Measurements from ENCODE around the gene TBC1D17. TPM values are rescaled to one million over a fixed set of nuclear protein-coding genes. Genes with fewer than 3 reads are reported as not detected.

Gene TBC1D17
- total RNA-seq, 1 experiment from 2014 or later, result 10.3 TPM

DNA sequence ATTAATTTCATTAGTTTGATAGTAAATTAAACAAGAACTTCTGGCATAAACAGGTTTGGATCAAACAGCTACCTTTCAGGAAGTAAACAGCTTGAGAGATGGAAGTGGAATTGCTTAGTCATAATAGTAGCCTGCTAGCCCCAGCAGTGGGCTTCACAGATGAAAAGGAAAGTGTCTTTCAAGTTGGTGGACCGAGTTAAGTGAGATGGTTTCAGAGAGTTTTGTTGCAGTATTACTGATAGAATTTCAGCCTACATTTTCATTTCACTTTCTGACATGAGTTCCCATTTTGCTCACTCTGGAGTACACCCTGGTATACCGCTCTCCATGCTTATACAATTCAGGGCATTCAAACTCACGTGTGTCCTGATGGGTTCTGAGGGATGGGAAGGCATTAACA, 28.6 kb upstream of the TBC1D17 start:
- no peak for DNase-seq (ENCODE audit: low read depth)

GRCh38 chr19:49849433-49850220, 27.9 kb upstream of the TBC1D17 start:
- no peak for DNase-seq (ENCODE audit: low read depth)

DNA sequence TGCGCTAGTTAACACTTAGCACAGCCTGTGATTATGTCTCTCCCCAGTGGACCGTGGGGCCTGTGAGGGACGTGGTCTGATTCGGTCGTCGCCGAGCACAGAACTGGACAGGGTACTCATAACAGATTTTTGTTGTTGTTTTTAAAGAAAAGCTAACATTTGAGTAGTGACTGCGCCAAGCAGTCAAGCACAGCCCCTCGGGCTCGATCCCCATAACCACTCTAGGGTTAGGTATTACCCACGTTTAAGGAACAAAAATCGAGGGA, 27.3 kb upstream of the TBC1D17 start:
- no peak for DNase-seq (ENCODE audit: low read depth)

DNA sequence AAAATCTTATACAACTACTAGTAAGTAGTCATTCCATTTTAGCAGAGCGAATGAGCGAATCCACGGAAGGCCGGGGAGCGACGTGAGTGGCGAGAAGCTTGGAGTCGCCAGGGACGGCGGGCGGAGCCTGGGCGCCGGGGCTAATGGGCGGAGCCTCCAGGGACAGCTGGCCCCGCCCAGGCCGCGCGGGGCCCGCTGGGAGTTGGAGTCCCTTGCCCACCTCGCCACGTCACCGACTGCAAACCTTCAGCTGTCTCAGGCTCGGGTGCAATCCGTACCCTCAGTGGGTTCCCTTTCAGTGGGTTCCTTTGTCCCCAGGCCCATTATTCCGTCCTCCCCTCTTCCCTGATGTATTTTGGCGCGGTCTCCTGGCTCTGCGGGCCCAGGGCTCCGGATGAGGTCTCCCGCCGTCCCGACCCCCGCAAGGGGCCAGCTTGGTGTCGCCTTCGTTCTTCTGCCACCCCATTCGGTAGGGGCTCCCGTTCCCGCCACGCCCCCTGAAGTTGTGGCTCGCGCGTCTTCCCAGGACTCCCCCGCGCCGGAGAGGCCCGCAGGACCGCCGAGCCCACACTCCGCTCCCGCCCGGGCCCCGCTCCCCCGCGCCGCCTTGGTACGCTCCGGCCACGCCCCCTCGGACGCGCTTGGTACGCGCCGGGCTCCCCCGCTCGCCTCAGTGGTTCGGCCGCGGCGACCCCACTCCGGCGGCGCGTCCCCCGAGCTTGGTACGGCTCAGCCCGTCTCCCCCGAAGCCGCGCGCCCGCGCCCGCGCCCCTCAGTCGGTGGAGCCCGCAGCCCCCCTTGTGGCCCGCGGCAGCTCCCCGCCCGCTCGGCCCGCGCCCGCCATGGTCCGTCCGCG, 26.8 kb upstream of the TBC1D17 start, which contains the start of gene PTOV1:
Gene PTOV1, plus strand, starts transcription at position 673 of the 856 bp plus-strand sequence.
- DNase-seq (ENCODE audit: low read depth), result peak; percentile 92

GRCh38 chr19:49851456-49852259, 25.8 kb upstream of the TBC1D17 start:
- no peak for DNase-seq (ENCODE audit: low read depth)

GRCh38 chr19:49852631-49853126, 24.8 kb upstream of the TBC1D17 start:
- no peak for DNase-seq (ENCODE audit: low read depth)

DNA sequence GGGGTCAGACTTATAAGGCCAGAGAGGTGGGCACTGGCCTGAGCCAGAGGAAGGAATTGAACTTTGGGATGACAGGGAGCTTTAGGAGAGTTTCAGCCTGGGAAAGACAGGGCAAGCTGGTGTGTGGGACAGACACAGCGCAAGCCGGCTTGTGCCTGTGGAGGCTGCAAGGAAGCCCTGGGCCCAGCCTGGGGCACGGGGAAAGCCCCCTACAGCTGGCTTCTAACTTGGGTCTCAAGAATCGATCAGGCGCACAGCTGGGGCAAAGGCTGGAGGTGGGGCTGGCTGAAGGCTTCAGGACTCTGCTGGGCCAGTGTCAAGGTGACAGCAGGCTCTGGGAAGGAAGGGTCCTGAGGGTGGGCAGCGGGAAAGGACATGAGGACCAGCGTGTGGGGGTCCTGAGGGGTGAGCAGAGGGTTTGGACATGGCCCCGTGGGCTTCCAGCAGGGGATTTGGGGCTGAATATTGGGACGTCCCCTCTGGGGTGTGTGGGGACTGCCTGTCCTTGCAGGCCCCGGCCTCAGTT, 23.6 kb upstream of the TBC1D17 start:
- DNase-seq (ENCODE audit: low read depth), result no peak

GRCh38 chr19:49854378-49855263, 22.9 kb upstream of the TBC1D17 start:
- no peak for DNase-seq (ENCODE audit: low read depth)

DNA sequence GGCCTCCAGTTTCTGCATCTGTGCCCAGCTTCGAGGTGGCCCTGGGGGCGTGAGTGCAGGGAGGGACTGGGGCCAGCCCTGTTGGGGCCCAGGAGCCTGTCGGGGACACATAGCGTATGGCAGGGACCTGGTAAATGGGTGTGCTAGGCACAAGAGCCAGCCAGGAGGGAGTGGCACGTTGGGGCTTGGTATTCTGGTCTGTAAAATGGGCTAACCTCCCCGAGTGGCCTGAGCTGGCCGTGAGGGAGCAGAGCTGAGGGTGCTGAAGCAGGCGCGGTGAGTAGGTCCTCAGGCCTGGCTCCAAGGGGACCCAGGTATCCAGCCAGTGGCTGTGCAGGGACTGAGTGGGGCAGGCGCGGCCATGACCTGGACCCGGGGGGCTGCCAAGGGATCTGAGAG, 22.2 kb upstream of the TBC1D17 start:
- no peak for DNase-seq (ENCODE audit: low read depth)

DNA sequence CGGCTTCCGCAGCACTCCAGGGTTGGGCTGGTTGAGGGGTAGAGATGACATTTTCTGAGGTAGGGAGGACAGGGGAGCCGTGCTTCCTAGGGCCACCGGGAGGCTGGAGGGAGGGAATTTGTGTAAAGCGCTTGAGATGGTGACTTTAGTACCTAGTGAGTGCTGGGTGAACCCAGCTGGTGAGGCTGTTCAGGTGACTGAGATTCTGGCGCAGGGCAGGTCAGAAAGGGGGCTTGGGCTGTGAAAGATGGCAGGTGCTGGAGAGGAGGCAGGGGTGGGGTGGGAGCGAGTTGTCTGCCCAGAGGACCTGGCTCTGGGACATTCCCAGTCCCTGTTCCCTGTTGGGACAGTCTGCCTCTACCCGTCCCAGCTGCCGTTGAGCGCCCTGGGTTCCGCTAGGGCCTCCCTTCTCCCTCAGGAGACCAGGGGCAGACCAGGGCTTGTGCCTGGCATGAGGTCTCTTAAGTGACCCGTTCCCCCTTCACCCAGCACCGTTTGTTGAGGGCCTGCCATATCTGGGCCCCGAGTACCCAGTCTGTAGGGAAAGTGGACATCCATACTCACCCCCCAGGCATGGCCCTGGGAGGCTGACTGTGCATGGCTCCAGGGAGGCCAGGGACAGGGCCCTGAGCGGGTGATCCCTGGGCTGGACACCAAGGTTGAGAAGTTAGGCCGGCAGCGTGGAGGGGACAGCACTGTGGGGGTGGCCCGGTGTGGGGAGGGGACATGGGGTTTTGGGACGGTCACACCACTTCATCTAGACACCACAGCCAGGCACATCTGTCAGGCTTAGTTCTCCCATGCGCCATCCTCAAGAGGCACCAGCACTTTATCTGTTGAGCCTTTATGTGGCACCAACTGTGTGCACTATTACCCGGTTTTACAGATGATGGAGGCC, 21.6 kb upstream of the TBC1D17 start:
- no peak for DNase-seq (ENCODE audit: low read depth)

DNA sequence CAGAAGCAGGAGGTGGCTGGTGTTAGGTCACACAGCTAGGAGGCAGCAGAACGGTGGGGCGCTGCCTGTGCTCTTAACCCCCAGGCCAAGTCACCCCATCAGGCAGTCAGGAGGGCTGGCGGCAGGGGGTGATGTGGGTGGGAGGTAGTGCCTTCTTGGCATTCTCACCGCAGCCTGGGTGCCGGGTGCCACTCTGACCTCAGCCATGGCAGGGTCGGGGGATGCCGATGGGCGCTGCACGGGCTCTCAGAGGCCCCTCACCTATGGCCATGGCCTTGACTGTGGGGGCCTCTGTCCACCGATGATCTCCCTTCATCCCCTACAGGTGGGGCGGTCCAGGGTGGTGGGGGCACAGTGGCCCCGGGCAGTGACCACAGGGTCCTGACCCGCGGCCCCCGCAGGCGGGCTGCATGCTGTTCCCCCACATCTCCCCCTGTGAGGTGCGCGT, 20.9 kb upstream of the TBC1D17 start:
- no peak for DNase-seq (ENCODE audit: low read depth)

GRCh38 chr19:49857061-49857837, 20.3 kb upstream of the TBC1D17 start:
- DNase-seq (ENCODE audit: low read depth), result no peak

- no peak for DNase-seq (ENCODE audit: low read depth)
Observed at GRCh38 chr19:49857838-49858087, 19.7 kb upstream of the TBC1D17 start.

GRCh38 chr19:49858088-49858985, 19.2 kb upstream of the TBC1D17 start:
- DNase-seq (ENCODE audit: low read depth), result peak; percentile 55

- no peak for DNase-seq (ENCODE audit: low read depth)
Observed at GRCh38 chr19:49859682-49860335, 17.7 kb upstream of the TBC1D17 start.

DNA sequence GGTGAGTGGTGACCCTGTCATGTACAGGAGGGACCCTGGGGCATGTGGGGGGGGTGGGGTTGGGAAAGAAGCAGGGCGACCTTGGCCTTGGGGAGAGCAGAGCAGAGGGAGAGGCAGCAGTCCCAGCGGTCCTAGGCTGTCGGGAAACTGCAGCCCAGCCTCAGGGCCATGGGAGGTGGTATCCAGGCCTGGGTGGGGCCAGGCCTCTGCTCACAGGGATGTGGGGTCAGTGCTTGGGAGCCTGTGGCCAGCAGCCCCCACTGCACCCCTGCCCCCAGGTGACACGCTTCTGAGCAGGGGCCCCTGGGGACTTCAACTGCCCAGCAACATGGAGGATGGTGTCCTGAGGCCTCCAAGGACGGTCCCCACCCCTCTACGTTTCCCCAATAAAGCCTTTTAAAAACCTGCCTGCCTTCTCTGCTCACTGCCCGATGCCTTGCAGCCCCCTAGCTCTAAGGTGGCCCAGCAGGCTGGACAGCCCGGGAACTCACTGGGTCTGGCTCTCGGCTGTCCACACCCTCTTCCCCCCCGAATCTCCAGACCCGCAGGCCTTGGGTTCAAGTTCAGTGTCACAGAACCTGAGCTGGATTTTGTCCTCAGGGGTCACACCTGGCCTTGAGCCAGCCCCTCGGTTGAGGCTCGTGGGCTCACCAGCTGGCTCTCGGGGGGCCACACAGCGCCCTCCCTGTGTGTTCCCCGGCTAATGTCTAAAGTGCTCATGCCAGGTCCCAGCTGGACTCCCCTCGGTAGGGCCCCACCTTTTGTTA, 17.0 kb upstream of the TBC1D17 start:
- DNase-seq (ENCODE audit: low read depth), result no peak

- no peak for DNase-seq (ENCODE audit: low read depth)
Observed at GRCh38 chr19:49861107-49861506, 16.4 kb upstream of the TBC1D17 start.

Data from RPMI7951 (cell line).